Tibial nerve (tissue), 4 donors: ENCODE results near the gene PCBD1. TPM values are rescaled to one million over a fixed set of nuclear protein-coding genes. Genes with fewer than 3 reads are reported as not detected.

Source experiments
- DNase-seq, 2 donors: peaks; one replicate each; pipeline ENCODE4 v3.0.0-alpha.2; 2019; ENCODE audit warnings: low spot score in 2 of 2
- H3K27ac ChIP-seq, 4 donors: fragments of 200-600 bp; sonication (generic) in 3 of 4; one replicate each; pipeline ENCODE4 v1.5.1; 2017 to 2019; ENCODE audit warnings: mild to moderate bottlenecking in 1 of 4
- H3K27me3 ChIP-seq, 2 donors: fragments of 200-600 bp; sonication (generic) in 1 of 2; one replicate each; pipeline versions ENCODE4 v1.5.1 to v1.6.0; 2017 to 2019
- H3K36me3 ChIP-seq, 3 donors: fragments of 200-600 bp; sonication (generic); one replicate each; pipeline ENCODE4 v1.5.1; 2018 to 2019
- H3K4me1 ChIP-seq, 4 donors: fragments of 200-600 bp; sonication (generic) in 3 of 4; one replicate each; pipeline ENCODE4 v1.5.1; 2017 to 2019
- H3K4me3 ChIP-seq, 4 donors: fragments of 200-600 bp; sonication (generic) in 3 of 4; one replicate each; pipeline ENCODE4 v1.5.1; 2017 to 2019; ENCODE audit warnings: mild to moderate bottlenecking in 1 of 4, moderate library complexity in 1 of 4
- H3K9me3 ChIP-seq, 4 donors: fragments of 200-600 bp; sonication (generic) in 3 of 4; one replicate each; pipeline ENCODE4 v1.5.1; 2017 to 2019
- EP300 ChIP-seq, 2 donors: sonication (generic); formaldehyde crosslinking; IDR thresholded peaks; one replicate each; pipeline ENCODE4 v1.6.1; 2017; ENCODE audit warnings: antibody characterized with exemption in 2 of 2, mild to moderate bottlenecking in 1 of 2
- POLR2A ChIP-seq, 2 donors: fragments of 450-650 bp; IDR thresholded peaks; one replicate each; pipeline ENCODE4 v1.6.1; 2017; ENCODE audit warnings: antibody characterized with exemption in 2 of 2, mild to moderate bottlenecking in 2 of 2, moderate library complexity in 2 of 2
- WGBS, 2 donors: methylation state at CpG; one replicate each; pipeline ENCODE4 v1.1.5; 2018; 5-methylcytosine and 5-hydroxymethylcytosine counted together
- total RNA-seq, 4 donors: library from RNA; depleted of rRNA; stranded (reverse); fragments of >200 nt; gene quantifications; one replicate each; pipeline ENCODE4 v1.1.0, GENCODE V29; 2016
- TF ChIP-seq, protein P1 (sequence below), 5 experiments: fragments of 200-600 bp in 3 of 5; fragments of 450-650 bp in 2 of 5; sonication (generic) in 3 of 5; IDR thresholded peaks; one replicate each; pipeline ENCODE4 v1.5.1; 2016 to 2019; ENCODE audit warnings: antibody characterized with exemption in 5 of 5, mild to moderate bottlenecking in 3 of 5, moderate library complexity in 2 of 5

PCBD1 gene
- total RNA-seq, 4 donors from 2014 or later: 32.2 to 57.7 (median 39.1) TPM

DNA sequence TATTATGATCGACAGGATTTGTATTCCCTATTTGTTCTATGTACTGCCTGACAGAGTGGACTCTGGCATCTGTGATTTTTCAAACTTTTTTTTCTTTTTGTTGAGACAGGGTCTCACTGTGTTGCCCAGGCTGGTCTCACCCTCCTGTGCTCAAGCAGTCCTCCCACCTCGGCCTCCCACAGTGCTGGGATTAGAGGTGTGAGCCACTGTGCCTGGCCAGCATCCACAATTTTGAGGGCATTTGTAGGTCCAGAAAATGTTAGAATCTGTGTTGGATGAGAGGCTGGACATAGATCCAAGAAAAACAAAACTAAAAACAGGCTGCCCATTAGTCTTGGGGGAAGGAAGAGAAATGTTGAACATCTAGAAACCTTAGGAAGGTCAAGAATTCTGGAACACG is 38.3 kb downstream of the PCBD1 start:
- H3K4me1 ChIP-seq: peaks cover 0 to 24% (median 3%) of the 10 kb centered on the region in 4 donors
- WGBS, 2 donors: 68 to 71% methylated on average over 3 of the region's 3 CpGs
- peaks cover 0 to 52% (median 0%) of the 10 kb centered on the region in 3 donors for H3K36me3 ChIP-seq
- H3K4me3 ChIP-seq: no peak overlapping the region
- no peaks in the 10 kb centered on the region for H3K27me3 ChIP-seq
- DNase-seq: no peak
- no peak for TF ChIP-seq EP300 (IDR thresholded peaks at IDR 0.05)
- no peak for TF ChIP-seq POLR2A (IDR thresholded peaks at IDR 0.05)
- TF ChIP-seq, protein P1, sequence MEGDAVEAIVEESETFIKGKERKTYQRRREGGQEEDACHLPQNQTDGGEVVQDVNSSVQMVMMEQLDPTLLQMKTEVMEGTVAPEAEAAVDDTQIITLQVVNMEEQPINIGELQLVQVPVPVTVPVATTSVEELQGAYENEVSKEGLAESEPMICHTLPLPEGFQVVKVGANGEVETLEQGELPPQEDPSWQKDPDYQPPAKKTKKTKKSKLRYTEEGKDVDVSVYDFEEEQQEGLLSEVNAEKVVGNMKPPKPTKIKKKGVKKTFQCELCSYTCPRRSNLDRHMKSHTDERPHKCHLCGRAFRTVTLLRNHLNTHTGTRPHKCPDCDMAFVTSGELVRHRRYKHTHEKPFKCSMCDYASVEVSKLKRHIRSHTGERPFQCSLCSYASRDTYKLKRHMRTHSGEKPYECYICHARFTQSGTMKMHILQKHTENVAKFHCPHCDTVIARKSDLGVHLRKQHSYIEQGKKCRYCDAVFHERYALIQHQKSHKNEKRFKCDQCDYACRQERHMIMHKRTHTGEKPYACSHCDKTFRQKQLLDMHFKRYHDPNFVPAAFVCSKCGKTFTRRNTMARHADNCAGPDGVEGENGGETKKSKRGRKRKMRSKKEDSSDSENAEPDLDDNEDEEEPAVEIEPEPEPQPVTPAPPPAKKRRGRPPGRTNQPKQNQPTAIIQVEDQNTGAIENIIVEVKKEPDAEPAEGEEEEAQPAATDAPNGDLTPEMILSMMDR (IDR thresholded peaks at IDR 0.05): no peak
- no peak overlapping the region for H3K27ac ChIP-seq
- no peaks in the 10 kb centered on the region for H3K9me3 ChIP-seq

DNA sequence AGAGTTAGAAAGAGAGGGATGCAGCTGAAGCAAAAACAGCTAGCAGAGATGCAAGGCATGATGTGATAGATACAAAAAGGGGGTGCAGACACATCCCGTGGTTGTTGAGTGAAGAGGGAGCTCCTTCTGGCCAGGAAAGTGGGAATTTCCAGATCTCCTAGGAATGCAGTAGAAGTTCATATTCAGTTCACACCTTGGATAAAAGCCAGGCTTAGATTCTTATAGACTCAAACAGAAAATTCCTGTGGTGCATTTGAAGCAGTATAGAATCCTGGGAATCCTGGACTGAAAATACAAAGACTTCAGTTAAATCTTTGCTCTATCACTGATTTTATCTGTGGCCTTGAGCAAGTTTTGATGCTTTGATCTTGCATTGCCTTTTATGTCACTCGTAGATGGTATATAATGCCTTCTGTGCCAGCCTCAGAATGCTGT is 38.8 kb downstream of the PCBD1 start:
- WGBS, 2 donors: 32 to 36% methylated on average over 2 of the region's 2 CpGs
- Histone ChIP-seq H3K27me3 (no peaks in the 10 kb centered on the region), H3K4me3 (no peak overlapping the region), H3K9me3 (no peaks in the 10 kb centered on the region), H3K27ac (no peak overlapping the region), H3K4me1 (peaks cover 0 to 24% (median 3%) of the 10 kb centered on the region in 4 donors), H3K36me3 (peaks cover 0 to 52% (median 0%) of the 10 kb centered on the region in 3 donors)
- TF ChIP-seq, protein P1 (IDR thresholded peaks at IDR 0.05): no peak
- TF ChIP-seq EP300 (IDR thresholded peaks at IDR 0.05) (no peak), POLR2A (IDR thresholded peaks at IDR 0.05) (no peak)
- no peak for DNase-seq

GRCh38 chr10:70847659-70848360 is 40.6 kb downstream of the PCBD1 start:
- no peak for DNase-seq
- Histone ChIP-seq H3K4me1 (peaks cover 0 to 24% (median 3%) of the 10 kb centered on the region in 4 donors), H3K27ac (no peak overlapping the region), H3K36me3 (peaks cover 0 to 44% (median 0%) of the 10 kb centered on the region in 3 donors), H3K4me3 (no peak overlapping the region), H3K9me3 (no peaks in the 10 kb centered on the region), H3K27me3 (no peaks in the 10 kb centered on the region)
- no peak for TF ChIP-seq EP300 (IDR thresholded peaks at IDR 0.05)
- TF ChIP-seq, protein P1 (IDR thresholded peaks at IDR 0.05): no peak
- no peak for TF ChIP-seq POLR2A (IDR thresholded peaks at IDR 0.05)
- WGBS, 2 donors: 39 to 68% methylated on average over 1 of the region's 1 CpG

- 59 to 65% methylated on average over 2 of the region's 2 CpGs for WGBS, 2 donors
- TF ChIP-seq, protein P1 (IDR thresholded peaks at IDR 0.05): no peak
- TF ChIP-seq POLR2A (IDR thresholded peaks at IDR 0.05) (no peak), EP300 (IDR thresholded peaks at IDR 0.05) (no peak)
- no peak for DNase-seq
- Histone ChIP-seq H3K36me3 (peaks cover 0 to 39% (median 3%) of the 10 kb centered on the region in 3 donors), H3K27ac (no peak overlapping the region), H3K4me1 (peaks cover 0 to 24% (median 3%) of the 10 kb centered on the region in 4 donors), H3K9me3 (no peaks in the 10 kb centered on the region), H3K27me3 (no peaks in the 10 kb centered on the region), H3K4me3 (no peak overlapping the region)
Measured at GRCh38 chr10:70846795-70847194, 41.6 kb downstream of the PCBD1 start.

- TF ChIP-seq, protein P1 (IDR thresholded peaks at IDR 0.05): no peak
- TF ChIP-seq POLR2A (IDR thresholded peaks at IDR 0.05): no peak
- no peak for TF ChIP-seq EP300 (IDR thresholded peaks at IDR 0.05)
- Histone ChIP-seq H3K36me3 (peaks cover 0 to 32% (median 3%) of the 10 kb centered on the region in 3 donors), H3K9me3 (no peaks in the 10 kb centered on the region), H3K27ac (no peak overlapping the region), H3K4me3 (no peak overlapping the region), H3K4me1 (peaks cover 0 to 24% (median 3%) of the 10 kb centered on the region in 4 donors), H3K27me3 (no peaks in the 10 kb centered on the region)
- DNase-seq: no peak
- WGBS, 2 donors: 100% methylated on average over 1 of the region's 1 CpG
Measured at GRCh38 chr10:70845816-70846215, 42.5 kb downstream of the PCBD1 start.
